Naive thymus-derived CD4-positive, alpha-beta T cell (primary cell): ENCODE measurements around the gene TAGLN2. TPM values are rescaled to one million over a fixed set of nuclear protein-coding genes. Genes with fewer than 3 reads are reported as not detected.

Experiments used
- ATAC-seq: fragments of 150-1000 bp; cut with Tn5 transposase; 2 replicates; pipeline ENCODE4 v1.10.0; 2021; ENCODE audit warnings: mild to moderate bottlenecking, moderate library complexity
- CTCF ChIA-PET: fragments of 350-600 bp; sonication (Branson Sonifier 250); formaldehyde crosslinking; loops from one replicate; lab custom pipeline; 2021; ENCODE audit warnings: antibody characterized with exemption; lab: Charles Lee
- POLR2A ChIA-PET: fragments of 350-600 bp; sonication (Branson Sonifier 250); formaldehyde crosslinking; loops from one replicate; lab custom pipeline; 2021; ENCODE audit warnings: antibody characterized with exemption, inconsistent platforms; lab: Charles Lee
- DNase-seq, 9 donors: peaks; one replicate each; pipeline versions ENCODE4 v3.0.0 to v3.0.0-alpha.2; 2020 to 2022; ENCODE audit warnings: mixed read lengths in 1 of 9
- H3K27ac ChIP-seq: one replicate; pipeline ENCODE4 v1.7.0; 2013; ENCODE audit warnings: mild to moderate bottlenecking, low read depth, low read length, moderate library complexity
- H3K27me3 ChIP-seq, 2 donors: one replicate each; pipeline ENCODE4 v1.7.0; 2013; ENCODE audit warnings: low read length in 2 of 2, mild to moderate bottlenecking in 2 of 2, moderate library complexity in 2 of 2; ENCODE audit not compliant: control insufficient read depth in 2 of 2, insufficient read depth in 2 of 2
- H3K36me3 ChIP-seq, 3 experiments: 1 replicate in 2 of 3; 2 replicates in 1 of 3; pipeline ENCODE4 v1.7.0; 2013; ENCODE audit warnings: low read length in 3 of 3, mild to moderate bottlenecking in 3 of 3, moderate library complexity in 1 of 3; ENCODE audit not compliant: insufficient read depth in 3 of 3, control insufficient read depth in 2 of 3
- H3K4me1 ChIP-seq, 2 donors: one replicate each; pipeline ENCODE4 v1.7.0; 2013; ENCODE audit warnings: low read length in 2 of 2, mild to moderate bottlenecking in 2 of 2, moderate library complexity in 1 of 2; ENCODE audit not compliant: control insufficient read depth in 2 of 2, insufficient read depth in 2 of 2
- H3K4me3 ChIP-seq: 2 replicates; pipeline ENCODE4 v1.7.0; 2013; ENCODE audit warnings: mild to moderate bottlenecking, low read length
- H3K9me3 ChIP-seq, 3 experiments: 1 replicate in 2 of 3; 2 replicates in 1 of 3; pipeline ENCODE4 v1.7.0; 2013; ENCODE audit warnings: low read length in 3 of 3; ENCODE audit not compliant: control insufficient read depth in 2 of 3
- H3K27ac Mint-ChIP-seq, 9 donors: one replicate each; pipeline ENCODE4 v1.8.0; 2020 to 2022; ENCODE audit warnings: mixed read lengths in 9 of 9, mild to moderate bottlenecking in 8 of 9, moderate library complexity in 5 of 9, inconsistent platforms in 2 of 9
- H3K27me3 Mint-ChIP-seq, 5 donors: one replicate each; pipeline ENCODE4 v1.8.0; 2021 to 2022; ENCODE audit warnings: mixed read lengths in 5 of 5, mild to moderate bottlenecking in 1 of 5
- H3K36me3 Mint-ChIP-seq, 5 donors: one replicate each; pipeline ENCODE4 v1.8.0; 2020 to 2022; ENCODE audit warnings: mixed read lengths in 5 of 5, mild to moderate bottlenecking in 3 of 5, inconsistent platforms in 1 of 5
- H3K4me1 Mint-ChIP-seq, 7 donors: one replicate each; pipeline ENCODE4 v1.8.0; 2020 to 2022; ENCODE audit warnings: mixed read lengths in 7 of 7, mild to moderate bottlenecking in 3 of 7, inconsistent platforms in 1 of 7
- H3K4me3 Mint-ChIP-seq, 10 donors: one replicate each; pipeline ENCODE4 v1.8.0; 2020 to 2022; ENCODE audit warnings: mild to moderate bottlenecking in 10 of 10, mixed read lengths in 10 of 10, moderate library complexity in 6 of 10, inconsistent platforms in 2 of 10
- H3K9me3 Mint-ChIP-seq, 11 donors: one replicate each; pipeline ENCODE4 v1.8.0; 2020 to 2022; ENCODE audit warnings: mixed read lengths in 11 of 11, mild to moderate bottlenecking in 4 of 11, inconsistent platforms in 1 of 11, moderate library complexity in 1 of 11
- intact Hi-C, 2 donors: fragments of 100-400 bp; cut with micrococcal nuclease; formaldehyde crosslinking; loops; one replicate each; pipeline ENCODE4 v1.15.1; 2023
- polyA plus RNA-seq, 2 donors: library from polyadenylated mRNA; unstranded; fragments of 300-500 nt; fragmentation: Illumina TruSeq; gene quantifications; one replicate each; pipeline ENCODE4 v1.2.3, GENCODE V29; 2021
- total RNA-seq, 6 experiments: library from RNA in 5 of 6; stranded (reverse) in 5 of 6; gene quantifications; 1 replicate in 5 of 6; 2 replicates in 1 of 6; pipeline ENCODE4 v1.2.3 and lab custom pipeline; 2021 to 2026

TAGLN2 gene
- total and polyA plus RNA-seq, 7 experiments from 2014 or later = 116 to 662 (median 405) TPM

DNA sequence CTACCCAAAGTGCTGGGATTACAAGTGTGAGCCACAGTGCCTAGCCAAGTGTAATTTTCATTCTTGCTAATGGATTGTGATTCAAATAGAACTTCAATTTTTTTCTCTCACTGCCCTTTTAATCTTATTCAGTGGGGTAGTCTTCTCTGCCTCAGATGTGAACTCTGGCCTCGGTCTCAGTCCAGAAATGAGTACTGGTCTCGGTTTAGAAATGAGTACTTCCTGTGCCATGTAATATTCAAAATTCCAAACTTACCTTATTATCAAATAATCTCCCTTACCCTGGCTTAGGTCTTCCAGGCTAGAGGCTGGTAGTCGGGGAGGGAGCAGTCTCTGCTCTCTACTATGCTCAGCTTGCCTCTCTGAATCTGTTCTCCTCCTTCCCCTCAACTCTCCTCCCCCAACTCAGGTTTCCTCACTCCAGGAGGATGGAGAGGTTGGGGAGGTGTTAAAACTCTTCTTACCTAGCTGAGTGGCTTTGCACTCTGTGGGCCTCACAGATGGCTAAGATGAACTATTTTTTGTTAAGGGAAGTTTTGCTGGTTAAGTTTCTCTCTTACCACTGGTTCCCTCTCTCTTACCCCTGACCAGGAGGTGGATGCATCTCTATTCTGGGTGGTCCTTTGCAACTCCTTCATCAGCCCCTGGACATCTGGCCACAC is 33.5 kb upstream of the TAGLN2 start:
- Mint-ChIP-seq H3K36me3 (no peaks in the 10 kb centered on the region), H3K27ac (no peak overlapping the region), H3K9me3 (peaks cover 0 to 1% (median 0%) of the 10 kb centered on the region in 11 donors), H3K4me3 (no peak overlapping the region), H3K4me1 (no peaks in the 10 kb centered on the region), H3K27me3 (peaks cover 10 to 26% (median 13%) of the 10 kb centered on the region in 5 donors)
- no peaks in the 10 kb centered on the region for H3K27me3 ChIP-seq
- no peaks in the 10 kb centered on the region for H3K36me3 ChIP-seq
- no peaks in the 10 kb centered on the region for H3K4me1 ChIP-seq
- DNase-seq (no peak), ATAC-seq (no peak)
- H3K9me3 ChIP-seq = no peaks in the 10 kb centered on the region
- ChIA-PET CTCF (no interaction called here), POLR2A (no interaction called here)
- H3K27ac ChIP-seq = no peak overlapping the region
- intact Hi-C loops = no loop called here
- no peak overlapping the region for H3K4me3 ChIP-seq

GRCh38 chr1:159957824-159958268 is 32.5 kb upstream of the TAGLN2 start:
- POLR2A ChIA-PET = no interaction called here
- CTCF ChIA-PET = no interaction called here
- no peak overlapping the region for H3K27ac ChIP-seq
- H3K9me3 ChIP-seq = no peaks in the 10 kb centered on the region
- no peak overlapping the region for H3K4me3 ChIP-seq
- no peaks in the 10 kb centered on the region for H3K36me3 ChIP-seq
- ATAC-seq (no peak), DNase-seq (no peak)
- H3K4me1 ChIP-seq = no peaks in the 10 kb centered on the region
- H3K36me3 Mint-ChIP-seq = no peaks in the 10 kb centered on the region
- H3K4me1 Mint-ChIP-seq = no peaks in the 10 kb centered on the region
- H3K9me3 Mint-ChIP-seq = peaks cover 0 to 1% (median 0%) of the 10 kb centered on the region in 11 donors
- no peak overlapping the region for H3K27ac Mint-ChIP-seq
- peaks cover 0 to under 1% of the 10 kb centered on the region in 2 donors for H3K27me3 ChIP-seq
- H3K27me3 Mint-ChIP-seq = peaks cover 10 to 28% (median 19%) of the 10 kb centered on the region in 5 donors
- intact Hi-C loops = no loop called here
- no peak overlapping the region for H3K4me3 Mint-ChIP-seq

- no peak for DNase-seq
- no peaks in the 10 kb centered on the region for H3K4me1 Mint-ChIP-seq
- intact Hi-C loops = no loop called here
- H3K27me3 Mint-ChIP-seq = peaks cover 14 to 40% (median 37%) of the 10 kb centered on the region in 5 donors
- H3K4me1 ChIP-seq = no peaks in the 10 kb centered on the region
- H3K27ac Mint-ChIP-seq = no peak overlapping the region
- ChIA-PET CTCF (interaction anchor here (2.2 kb wide), 1 partner anchor 8 kb away, joined by 5 read pairs; no protein-coding TSS in a partner anchor), POLR2A (no interaction called here)
- peaks cover 0 to 1% (median 0%) of the 10 kb centered on the region in 11 donors for H3K9me3 Mint-ChIP-seq
- H3K36me3 ChIP-seq = no peaks in the 10 kb centered on the region
- no peak for ATAC-seq
- H3K4me3 ChIP-seq = no peak overlapping the region
- no peak overlapping the region for H3K4me3 Mint-ChIP-seq
- H3K27me3 ChIP-seq = peaks cover 0 to 3% of the 10 kb centered on the region in 2 donors
- no peaks in the 10 kb centered on the region for H3K36me3 Mint-ChIP-seq
- no peak overlapping the region for H3K27ac ChIP-seq
- H3K9me3 ChIP-seq = no peaks in the 10 kb centered on the region
These were observed 30.1 kb upstream of the TAGLN2 start for GRCh38 chr1:159955456-159955855.

- Histone ChIP-seq H3K4me1 (no peaks in the 10 kb centered on the region), H3K36me3 (no peaks in the 10 kb centered on the region), H3K27ac (no peak within 1 kb of the TSS), H3K9me3 (no peaks in the 10 kb centered on the region), H3K27me3 (peaks cover 0 to 3% of the 10 kb centered on the region in 2 donors), H3K4me3 (no peak within 1 kb of the TSS)
- Mint-ChIP-seq H3K27me3 (peaks cover 9 to 47% (median 27%) of the 10 kb centered on the region in 5 donors), H3K4me3 (no peak within 1 kb of the TSS), H3K9me3 (peaks cover 0 to 1% (median 0%) of the 10 kb centered on the region in 11 donors), H3K27ac (no peak within 1 kb of the TSS), H3K4me1 (no peaks in the 10 kb centered on the region), H3K36me3 (no peaks in the 10 kb centered on the region)
- DNase-seq = no peak
- intact Hi-C loops = no loop called here
- POLR2A ChIA-PET = no interaction called here
- CTCF ChIA-PET = interaction anchor here (1.0 kb wide), 1 partner anchor 52 kb away, joined by 3 read pairs; no protein-coding TSS in a partner anchor
- peak; percentile 89 for ATAC-seq
These were observed 28.5 kb upstream of the TAGLN2 start, which contains the start of gene SLAMF9 for GRCh38 chr1:159953536-159954515. Gene SLAMF9 (minus strand): TSS chr1:159954237. CDS start chr1:159954137, 100 bp downstream.

GRCh38 chr1:159952932-159953331 is 27.6 kb upstream of the TAGLN2 start:
- Mint-ChIP-seq H3K4me3 (no peak overlapping the region), H3K27ac (no peak overlapping the region), H3K4me1 (no peaks in the 10 kb centered on the region), H3K27me3 (peaks cover 9 to 54% (median 25%) of the 10 kb centered on the region in 5 donors), H3K36me3 (no peaks in the 10 kb centered on the region), H3K9me3 (peaks cover 0 to 1% (median 0%) of the 10 kb centered on the region in 11 donors)
- no peak overlapping the region for H3K27ac ChIP-seq
- H3K4me1 ChIP-seq = no peaks in the 10 kb centered on the region
- H3K9me3 ChIP-seq = no peaks in the 10 kb centered on the region
- no peak for DNase-seq
- ChIA-PET CTCF (interaction anchor here (1.0 kb wide), 1 partner anchor 53 kb away, joined by 3 read pairs; no protein-coding TSS in a partner anchor), POLR2A (no interaction called here)
- peaks cover 0 to 3% of the 10 kb centered on the region in 2 donors for H3K27me3 ChIP-seq
- intact Hi-C loops = no loop called here
- no peak overlapping the region for H3K4me3 ChIP-seq
- no peak for ATAC-seq
- H3K36me3 ChIP-seq = no peaks in the 10 kb centered on the region

- Mint-ChIP-seq H3K27ac (no peak overlapping the region), H3K36me3 (no peaks in the 10 kb centered on the region)
These were observed 26.2 kb upstream of the TAGLN2 start for GRCh38 chr1:159951551-159951950.

More at GRCh38 chr1:159951551-159951950, 26.2 kb upstream of the TAGLN2 start:
- intact Hi-C loops = no loop called here
- no peaks in the 10 kb centered on the region for H3K36me3 ChIP-seq
- peaks cover 0 to 3% of the 10 kb centered on the region in 2 donors for H3K27me3 ChIP-seq
- no peak overlapping the region for H3K27ac ChIP-seq
- ChIA-PET CTCF (no interaction called here), POLR2A (no interaction called here)
- no peak for ATAC-seq
- Mint-ChIP-seq H3K4me3 (no peak overlapping the region), H3K4me1 (no peaks in the 10 kb centered on the region), H3K27me3 (peaks cover 9 to 65% (median 25%) of the 10 kb centered on the region in 5 donors), H3K9me3 (peaks cover 0 to 1% (median 0%) of the 10 kb centered on the region in 11 donors)
- H3K4me1 ChIP-seq = no peaks in the 10 kb centered on the region
- no peak overlapping the region for H3K4me3 ChIP-seq
- H3K9me3 ChIP-seq = no peaks in the 10 kb centered on the region
- DNase-seq = no peak
